ENCODE results near the gene CIT.

- TF ChIP-seq, protein P1, sequence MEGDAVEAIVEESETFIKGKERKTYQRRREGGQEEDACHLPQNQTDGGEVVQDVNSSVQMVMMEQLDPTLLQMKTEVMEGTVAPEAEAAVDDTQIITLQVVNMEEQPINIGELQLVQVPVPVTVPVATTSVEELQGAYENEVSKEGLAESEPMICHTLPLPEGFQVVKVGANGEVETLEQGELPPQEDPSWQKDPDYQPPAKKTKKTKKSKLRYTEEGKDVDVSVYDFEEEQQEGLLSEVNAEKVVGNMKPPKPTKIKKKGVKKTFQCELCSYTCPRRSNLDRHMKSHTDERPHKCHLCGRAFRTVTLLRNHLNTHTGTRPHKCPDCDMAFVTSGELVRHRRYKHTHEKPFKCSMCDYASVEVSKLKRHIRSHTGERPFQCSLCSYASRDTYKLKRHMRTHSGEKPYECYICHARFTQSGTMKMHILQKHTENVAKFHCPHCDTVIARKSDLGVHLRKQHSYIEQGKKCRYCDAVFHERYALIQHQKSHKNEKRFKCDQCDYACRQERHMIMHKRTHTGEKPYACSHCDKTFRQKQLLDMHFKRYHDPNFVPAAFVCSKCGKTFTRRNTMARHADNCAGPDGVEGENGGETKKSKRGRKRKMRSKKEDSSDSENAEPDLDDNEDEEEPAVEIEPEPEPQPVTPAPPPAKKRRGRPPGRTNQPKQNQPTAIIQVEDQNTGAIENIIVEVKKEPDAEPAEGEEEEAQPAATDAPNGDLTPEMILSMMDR (IDR thresholded peaks at IDR 0.05), result no peak
- TF ChIP-seq POLR2A (IDR thresholded peaks at IDR 0.05) (no peak), EP300 (IDR thresholded peaks at IDR 0.05) (no peak)
These were observed 55.1 kb downstream of the CIT start for GRCh38 chr12:119822046-119822445.
